Measurements from ENCODE around the gene GFOD1. TPM values are rescaled to one million over a fixed set of nuclear protein-coding genes. Genes with fewer than 3 reads are reported as not detected.

Gene GFOD1, protein sequence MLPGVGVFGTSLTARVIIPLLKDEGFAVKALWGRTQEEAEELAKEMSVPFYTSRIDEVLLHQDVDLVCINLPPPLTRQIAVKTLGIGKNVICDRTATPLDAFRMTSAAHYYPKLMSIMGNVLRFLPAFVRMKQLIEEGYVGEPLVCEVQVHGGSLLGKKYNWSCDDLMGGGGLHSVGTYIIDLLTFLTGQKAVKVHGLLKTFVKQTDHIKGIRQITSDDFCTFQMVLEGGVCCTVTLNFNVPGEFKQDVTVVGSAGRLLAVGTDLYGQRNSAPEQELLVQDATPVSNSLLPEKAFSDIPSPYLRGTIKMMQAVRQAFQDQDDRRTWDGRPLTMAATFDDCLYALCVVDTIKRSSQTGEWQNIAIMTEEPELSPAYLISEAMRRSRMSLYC
- total RNA-seq (2022; extraction: Qiagen RNA extraction), result 1.4 to 1.7 TPM (median 1.6 TPM) in 5 replicates

DNA sequence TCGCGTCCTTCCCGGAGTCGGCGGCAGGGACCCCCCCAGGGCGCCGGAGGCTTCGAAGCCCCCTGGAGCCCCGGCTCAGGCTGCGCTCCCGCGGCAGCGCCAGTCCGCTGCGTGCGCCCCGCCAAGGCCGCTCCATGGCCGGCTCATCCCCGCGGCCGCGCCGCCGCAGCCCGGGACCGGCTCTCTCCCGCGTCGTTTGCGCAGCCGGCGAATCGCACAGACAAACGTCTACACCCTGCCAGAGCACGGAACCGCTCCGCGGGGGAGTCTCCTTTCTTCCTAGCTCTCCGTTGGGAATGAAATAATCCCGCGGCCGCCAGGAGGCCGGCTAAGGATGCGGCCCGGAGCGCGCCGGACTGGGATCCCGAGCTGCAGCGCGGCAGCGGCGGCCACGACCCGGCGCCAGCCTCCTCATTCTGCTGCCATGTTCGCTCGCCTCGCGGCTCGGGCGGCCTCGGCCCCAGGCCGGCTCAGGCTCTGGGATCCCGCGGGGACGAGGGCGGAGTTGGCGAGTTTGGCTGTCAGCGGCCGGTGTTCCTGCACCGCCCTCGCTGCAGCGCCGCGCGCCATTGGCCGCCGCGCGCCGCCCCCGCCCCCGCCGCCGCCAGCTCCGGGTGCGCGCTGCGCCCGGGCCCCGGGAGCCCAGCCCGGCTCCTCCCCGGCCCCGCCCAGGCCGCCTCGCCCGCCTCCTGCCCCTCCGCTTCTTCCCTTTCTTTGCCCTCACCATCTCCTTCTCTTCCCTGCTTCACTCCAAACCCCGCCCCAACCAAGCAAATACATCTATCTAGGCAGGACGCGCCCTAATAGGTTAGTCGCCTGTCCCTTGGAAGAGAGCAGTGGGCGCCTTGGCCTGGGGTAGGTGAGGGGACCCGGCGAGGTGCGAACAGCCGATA, at the start of gene GFOD1:
GFOD1 (minus strand) TSS at position 479 of the 893 bp plus-strand sequence. CDS start 710 bp downstream, outside the sequence.

DNA sequence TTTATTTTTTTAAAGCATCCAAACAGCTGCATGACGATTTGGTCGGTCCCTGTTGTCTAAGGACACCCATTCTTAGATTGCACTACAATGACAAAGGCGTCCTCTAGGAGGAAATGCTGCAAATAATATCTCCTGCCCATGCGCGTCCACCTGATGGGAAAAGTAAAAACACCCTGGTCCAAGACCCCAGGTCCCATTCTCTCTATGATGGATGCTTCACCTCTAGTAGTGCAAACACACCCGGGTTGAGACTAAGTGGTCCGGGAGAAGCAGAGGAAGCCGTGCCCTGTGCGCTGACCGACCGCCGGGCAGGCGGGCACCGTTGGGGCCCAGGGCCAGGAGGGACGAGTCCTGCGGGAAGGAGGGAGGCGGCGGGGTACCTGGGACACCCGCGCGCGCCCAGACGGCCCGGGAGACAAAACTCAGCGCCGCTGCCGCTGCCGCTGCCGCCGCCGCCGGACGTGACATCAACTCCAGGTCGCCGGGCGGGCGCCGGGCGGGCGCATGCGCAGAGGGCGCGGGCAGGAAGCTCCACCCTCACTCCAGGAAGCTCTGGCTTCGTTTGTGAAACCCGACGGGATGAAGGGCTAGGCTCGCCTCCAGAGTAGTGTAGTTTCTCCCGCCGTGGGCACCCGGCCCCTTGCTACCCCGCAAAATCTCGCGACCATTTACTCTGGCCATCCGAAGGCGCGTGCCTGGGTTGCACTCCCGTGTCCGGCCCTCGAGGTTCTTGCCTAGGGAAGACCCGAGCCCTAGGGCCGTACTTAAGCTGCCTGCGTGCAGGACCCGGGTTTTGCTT, 159.1 kb downstream of the GFOD1 start, which contains the start of gene TBC1D7:
TBC1D7 (minus strand) TSS at position 462 of the 799 bp plus-strand sequence. CDS start 1,639 bp downstream, outside the sequence.

Other genes with a start within 250 kb of the GFOD1 start
- gene TBC1D7, start 159.1 kb downstream of the GFOD1 start, total RNA-seq (2022; extraction: Qiagen RNA extraction), result 24.4 to 28.3 TPM (median 27.2 TPM) in 5 replicates
- gene SIRT5, start 87.0 kb upstream of the GFOD1 start, total RNA-seq (2022; extraction: Qiagen RNA extraction), result 3.7 to 4.7 TPM (median 3.9 TPM) in 5 replicates
- 65.3 to 75.0 TPM (median 69.2 TPM) in 5 replicates for gene NOL7, start 127.7 kb upstream of the GFOD1 start, total RNA-seq (2022; extraction: Qiagen RNA extraction)
- 10.3 to 14.5 TPM (median 12.7 TPM) in 5 replicates for gene RANBP9, start 224.2 kb upstream of the GFOD1 start, total RNA-seq (2022; extraction: Qiagen RNA extraction)

Measured in A549 treated with Hydrocortisone at 1 μM for 4 hours (cell line).